ENCODE results near the gene CFAP54.
"Not testable (repeated sequence)": the region's sequence is repeated elsewhere in the genome, so short reads cannot be mapped to it uniquely, and the experiment has no call there.

Gene CFAP54

GRCh38 chr12:96516472-96517430, 27.4 kb downstream of the CFAP54 start:
- DNase-seq = peak; percentile 66

- no peak for DNase-seq
These were observed 31.4 kb downstream of the CFAP54 start for GRCh38 chr12:96520767-96521166.

- DNase-seq = peak; percentile 56
These were observed 32.7 kb downstream of the CFAP54 start for GRCh38 chr12:96521895-96522682.

GRCh38 chr12:96522690-96523089, 33.3 kb downstream of the CFAP54 start:
- no peak for DNase-seq

GRCh38 chr12:96526110-96526509, 36.7 kb downstream of the CFAP54 start:
- no peak for DNase-seq

GRCh38 chr12:96529912-96530311, 40.5 kb downstream of the CFAP54 start:
- no peak for DNase-seq

- no peak for DNase-seq
These were observed 45.0 kb downstream of the CFAP54 start for GRCh38 chr12:96534339-96534738.

GRCh38 chr12:96548384-96548783, 59.0 kb downstream of the CFAP54 start:
- no peak for DNase-seq

- no peak for DNase-seq
These were observed 60.0 kb downstream of the CFAP54 start for GRCh38 chr12:96549341-96549740.

GRCh38 chr12:96570579-96570978, 81.2 kb downstream of the CFAP54 start:
- no peak for DNase-seq

- DNase-seq = no peak
These were observed 81.9 kb downstream of the CFAP54 start for GRCh38 chr12:96571101-96571862.

GRCh38 chr12:96578526-96579125, 89.2 kb downstream of the CFAP54 start:
- peak; percentile 6 for DNase-seq

GRCh38 chr12:96585977-96586376, 96.6 kb downstream of the CFAP54 start:
- DNase-seq = no peak

- no peak for DNase-seq
These were observed 98.3 kb downstream of the CFAP54 start for GRCh38 chr12:96587691-96588090.

GRCh38 chr12:96590970-96591369, 101.6 kb downstream of the CFAP54 start:
- DNase-seq = no peak

GRCh38 chr12:96604374-96604773, 115.0 kb downstream of the CFAP54 start:
- DNase-seq = not testable (repeated sequence)

- no peak for DNase-seq
These were observed 116.3 kb downstream of the CFAP54 start for GRCh38 chr12:96605684-96606083.

GRCh38 chr12:96606134-96606533, 116.8 kb downstream of the CFAP54 start:
- DNase-seq = no peak

- no peak for DNase-seq
These were observed 117.3 kb downstream of the CFAP54 start for GRCh38 chr12:96606644-96607043.

- DNase-seq = no peak
These were observed 127.8 kb downstream of the CFAP54 start for GRCh38 chr12:96617178-96617577.

GRCh38 chr12:96623155-96623554, 133.8 kb downstream of the CFAP54 start:
- DNase-seq = no peak

- no peak for DNase-seq
These were observed 134.4 kb downstream of the CFAP54 start for GRCh38 chr12:96623656-96624217.

Data from NCI-H2107 (cell line).